ENCODE results near the gene GPRC5C. TPM values are rescaled to one million over a fixed set of nuclear protein-coding genes. Genes with fewer than 3 reads are reported as not detected.

Gene GPRC5C
- polyA plus RNA-seq, 1 donor from 2014 or later: 12.8 TPM

DNA sequence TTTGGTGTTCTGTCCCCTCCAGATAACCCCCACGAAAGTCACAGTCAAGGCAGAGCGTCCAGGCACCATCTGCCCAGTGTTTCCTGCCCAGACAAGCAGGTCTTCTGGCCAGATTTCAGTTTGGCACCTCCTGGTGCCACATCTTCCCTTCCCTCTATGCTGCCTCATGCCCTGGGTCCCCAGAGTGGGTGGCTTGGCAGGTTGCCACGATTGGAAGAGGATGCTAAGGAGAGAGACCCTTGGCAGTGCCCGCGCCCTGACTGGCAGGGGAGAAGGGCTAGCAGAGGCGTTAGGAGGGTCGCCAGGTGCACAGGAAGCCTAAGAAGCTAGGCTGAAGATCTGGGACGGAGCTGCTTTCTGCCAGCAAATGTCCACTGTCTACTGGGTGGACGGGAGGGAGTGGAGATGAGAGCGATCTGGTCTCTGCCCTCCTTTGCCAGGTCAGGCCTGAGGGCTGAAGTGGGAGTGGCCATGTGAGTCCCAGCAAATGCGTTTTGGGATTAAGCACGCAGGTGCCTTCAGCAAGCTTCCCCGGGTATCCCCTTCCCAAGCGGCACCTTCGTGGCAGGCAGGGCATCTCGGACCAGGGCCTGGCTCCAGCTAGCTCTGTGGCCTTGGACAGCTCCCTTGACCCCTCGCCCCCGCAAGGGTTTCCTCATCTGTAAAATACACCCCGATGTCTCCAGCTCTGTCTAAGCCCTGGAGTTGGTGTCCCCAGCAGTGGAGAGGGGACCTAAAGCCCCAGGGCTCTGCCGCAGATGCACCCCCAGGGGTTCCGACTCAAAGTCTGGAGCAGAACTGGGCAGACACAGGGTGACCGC is 21.2 kb downstream of the GPRC5C start:
- Histone ChIP-seq H3K9me2 (ENCODE audit: insufficient read depth, low read length) (no peaks in the 10 kb centered on the region), H3K27ac (ENCODE audit: low read length) (no peak overlapping the region), H3K79me2 (replicated peaks; ENCODE audit: insufficient read depth, low read length) (no peaks in the 10 kb centered on the region), H3K9me3 (ENCODE audit: low read length) (no peaks in the 10 kb centered on the region), H3K9ac (ENCODE audit: low read length) (no peak overlapping the region), H4K20me1 (ENCODE audit: insufficient read depth) (no peaks in the 10 kb centered on the region), H3K4me2 (ENCODE audit: low read length) (no peak overlapping the region), H3K36me3 (ENCODE audit: insufficient read depth, low read length) (no peaks in the 10 kb centered on the region), H3K4me3 (ENCODE audit: low read length) (no peak overlapping the region), H2AFZ (ENCODE audit: low read depth, low read length) (no peak overlapping the region), H3K27me3 (ENCODE audit: insufficient read depth, low read depth, low read length) (peaks cover 5% of the 10 kb centered on the region), H3F3A (ENCODE audit: insufficient read depth, low read length, poor library complexity, severe bottlenecking) (no peaks in the 10 kb centered on the region)
- no peak for TF ChIP-seq EP300 (conservative IDR thresholded peaks at IDR 0.05; ENCODE audit: poor library complexity, severe bottlenecking)
- no peak for TF ChIP-seq SMC3 (conservative IDR thresholded peaks at IDR 0.05; ENCODE audit: poor library complexity)
- TF ChIP-seq REST (IDR thresholded peaks at IDR 0.05; ENCODE audit: borderline replicate concordance): no peak
- TF ChIP-seq EZH2 (IDR thresholded peaks at IDR 0.05; ENCODE audit: borderline replicate concordance, insufficient read depth, low read length, poor library complexity, severe bottlenecking): no peak
- TF ChIP-seq POLR2AphosphoS5 (IDR thresholded peaks at IDR 0.05): no peak
- TF ChIP-seq RAD21 (conservative IDR thresholded peaks at IDR 0.05): no peak
- no peak for TF ChIP-seq CTCF (IDR thresholded peaks at IDR 0.05; ENCODE audit: poor library complexity, severe bottlenecking)
- no peak for TF ChIP-seq TAF1 (IDR thresholded peaks at IDR 0.05; ENCODE audit: low read depth)
- no peak for TF ChIP-seq MXI1 (conservative IDR thresholded peaks at IDR 0.05; ENCODE audit: poor library complexity, severe bottlenecking)

DNA sequence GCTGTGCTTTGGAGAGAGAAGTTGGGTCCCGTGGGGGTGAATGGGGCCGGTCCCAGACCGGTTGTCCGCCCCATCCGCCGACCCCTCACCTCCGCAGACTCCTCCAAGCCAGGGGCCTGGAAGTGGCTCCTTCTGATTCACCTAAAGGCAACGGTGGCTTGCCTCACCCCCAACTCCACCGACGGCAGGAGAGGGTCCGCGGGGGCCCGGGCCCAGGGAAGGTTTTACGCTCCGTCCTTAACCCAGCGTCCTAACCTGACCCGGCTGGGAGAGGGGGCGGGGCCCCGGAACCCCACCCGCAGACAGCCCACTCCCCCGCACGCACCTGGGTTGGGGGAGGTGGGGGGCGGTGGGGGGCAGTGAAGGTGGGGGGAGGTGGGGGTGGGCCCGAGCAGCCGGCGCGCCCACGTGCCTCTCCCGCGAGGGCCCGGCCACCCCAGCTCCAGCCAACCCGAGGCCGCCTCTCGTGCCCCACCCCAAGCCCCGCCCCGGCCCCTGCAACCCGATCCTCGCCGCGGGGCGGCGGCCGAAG is 21.8 kb downstream of the GPRC5C start:
- Histone ChIP-seq H2AFZ (ENCODE audit: low read depth, low read length) (no peak overlapping the region), H3K9ac (ENCODE audit: low read length) (peak overlapping the region; percentile 38), H4K20me1 (ENCODE audit: insufficient read depth) (no peaks in the 10 kb centered on the region), H3K27me3 (ENCODE audit: insufficient read depth, low read depth, low read length) (peaks cover 5% of the 10 kb centered on the region), H3K79me2 (replicated peaks; ENCODE audit: insufficient read depth, low read length) (no peaks in the 10 kb centered on the region), H3F3A (ENCODE audit: insufficient read depth, low read length, poor library complexity, severe bottlenecking) (no peaks in the 10 kb centered on the region), H3K9me2 (ENCODE audit: insufficient read depth, low read length) (no peaks in the 10 kb centered on the region), H3K9me3 (ENCODE audit: low read length) (no peaks in the 10 kb centered on the region), H3K4me2 (ENCODE audit: low read length) (no peak overlapping the region), H3K36me3 (ENCODE audit: insufficient read depth, low read length) (no peaks in the 10 kb centered on the region), H3K4me3 (ENCODE audit: low read length) (peak overlapping the region; percentile 53), H3K27ac (ENCODE audit: low read length) (no peak overlapping the region)
- TF ChIP-seq POLR2AphosphoS5 (IDR thresholded peaks at IDR 0.05) (no peak), MXI1 (conservative IDR thresholded peaks at IDR 0.05; ENCODE audit: poor library complexity, severe bottlenecking) (no peak), RAD21 (conservative IDR thresholded peaks at IDR 0.05) (no peak), TAF1 (IDR thresholded peaks at IDR 0.05; ENCODE audit: low read depth) (no peak), EZH2 (IDR thresholded peaks at IDR 0.05; ENCODE audit: borderline replicate concordance, insufficient read depth, low read length, poor library complexity, severe bottlenecking) (no peak), EP300 (conservative IDR thresholded peaks at IDR 0.05; ENCODE audit: poor library complexity, severe bottlenecking) (no peak), REST (IDR thresholded peaks at IDR 0.05; ENCODE audit: borderline replicate concordance) (no peak)

Measured in neural cell (in vitro differentiated cells).